DMS114 treated with DMSO at 0.1 percent for 48 hours (cell line): ENCODE data around the gene EIF2B2.

Experiments used
- DNase-seq: peaks from one replicate; lab custom pipeline; 2025; ENCODE audit not compliant: unreplicated experiment; lab: John Stamatoyannopoulos, UW

Gene EIF2B2

GRCh38 chr14:75002392-75003249 is at the start of gene EIF2B2:
Gene EIF2B2, plus strand, starts transcription at chr14:75002921. Its CDS starts 70 bp downstream, at chr14:75002991.
- peak; percentile 89 for DNase-seq

GRCh38 chr14:74953686-74954085 is 49.0 kb upstream of the EIF2B2 start:
- no peak for DNase-seq

- DNase-seq = no peak
Measured at GRCh38 chr14:74954232-74954946, 48.3 kb upstream of the EIF2B2 start.

GRCh38 chr14:74954947-74955228 is 47.8 kb upstream of the EIF2B2 start:
- DNase-seq = no peak

GRCh38 chr14:74955229-74956026 is 47.3 kb upstream of the EIF2B2 start, which contains the start of gene PGF:
Gene PGF, minus strand, starts transcription at chr14:74955597. Its CDS starts 355 bp downstream, at chr14:74955242.
- DNase-seq = peak; percentile 5

GRCh38 chr14:74956027-74956279 is 46.8 kb upstream of the EIF2B2 start:
- DNase-seq = no peak

GRCh38 chr14:74956280-74957072 is 46.2 kb upstream of the EIF2B2 start:
- DNase-seq = no peak

- no peak for DNase-seq
Measured at GRCh38 chr14:74959596-74960180, 43.0 kb upstream of the EIF2B2 start.

GRCh38 chr14:74960736-74961135 is 42.0 kb upstream of the EIF2B2 start:
- no peak for DNase-seq

GRCh38 chr14:74961238-74961911 is 41.3 kb upstream of the EIF2B2 start:
- DNase-seq = no peak

- DNase-seq = no peak
Measured at GRCh38 chr14:74962046-74962445, 40.7 kb upstream of the EIF2B2 start.

- DNase-seq = no peak
Measured at GRCh38 chr14:74962493-74962892, 40.2 kb upstream of the EIF2B2 start.

- no peak for DNase-seq
Measured at GRCh38 chr14:74963178-74963704, 39.5 kb upstream of the EIF2B2 start.

- no peak for DNase-seq
Measured at GRCh38 chr14:74963705-74964271, 38.9 kb upstream of the EIF2B2 start.

GRCh38 chr14:74964787-74965485 is 37.8 kb upstream of the EIF2B2 start:
- no peak for DNase-seq

GRCh38 chr14:74965486-74966153 is 37.1 kb upstream of the EIF2B2 start:
- no peak for DNase-seq

- no peak for DNase-seq
Measured at GRCh38 chr14:74968811-74969210, 33.9 kb upstream of the EIF2B2 start.

- DNase-seq = no peak
Measured at GRCh38 chr14:74973003-74973653, 29.6 kb upstream of the EIF2B2 start.
